ENCODE results near the gene CLEC2A.

DNA sequence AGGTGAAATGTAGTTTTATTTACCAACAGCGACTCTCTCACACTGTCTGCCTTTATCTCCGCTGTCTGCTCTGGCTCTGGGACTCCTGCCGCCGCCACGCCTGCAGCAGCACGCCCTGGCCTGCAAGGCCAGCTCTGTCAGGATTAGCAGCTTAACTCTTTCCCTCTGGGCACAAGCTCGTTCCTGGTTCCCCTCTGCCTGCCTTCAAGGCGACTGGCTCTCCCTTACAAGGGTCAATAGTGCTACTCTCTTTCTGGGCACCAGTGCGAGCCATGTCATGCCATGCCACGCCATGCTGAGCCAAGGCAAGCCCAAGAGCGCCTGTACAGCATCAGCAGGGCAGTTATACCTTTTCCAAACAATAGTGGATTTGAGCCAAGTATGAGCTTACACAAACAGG, 59.4 kb downstream of the CLEC2A start:
- TF ChIP-seq, protein P1, sequence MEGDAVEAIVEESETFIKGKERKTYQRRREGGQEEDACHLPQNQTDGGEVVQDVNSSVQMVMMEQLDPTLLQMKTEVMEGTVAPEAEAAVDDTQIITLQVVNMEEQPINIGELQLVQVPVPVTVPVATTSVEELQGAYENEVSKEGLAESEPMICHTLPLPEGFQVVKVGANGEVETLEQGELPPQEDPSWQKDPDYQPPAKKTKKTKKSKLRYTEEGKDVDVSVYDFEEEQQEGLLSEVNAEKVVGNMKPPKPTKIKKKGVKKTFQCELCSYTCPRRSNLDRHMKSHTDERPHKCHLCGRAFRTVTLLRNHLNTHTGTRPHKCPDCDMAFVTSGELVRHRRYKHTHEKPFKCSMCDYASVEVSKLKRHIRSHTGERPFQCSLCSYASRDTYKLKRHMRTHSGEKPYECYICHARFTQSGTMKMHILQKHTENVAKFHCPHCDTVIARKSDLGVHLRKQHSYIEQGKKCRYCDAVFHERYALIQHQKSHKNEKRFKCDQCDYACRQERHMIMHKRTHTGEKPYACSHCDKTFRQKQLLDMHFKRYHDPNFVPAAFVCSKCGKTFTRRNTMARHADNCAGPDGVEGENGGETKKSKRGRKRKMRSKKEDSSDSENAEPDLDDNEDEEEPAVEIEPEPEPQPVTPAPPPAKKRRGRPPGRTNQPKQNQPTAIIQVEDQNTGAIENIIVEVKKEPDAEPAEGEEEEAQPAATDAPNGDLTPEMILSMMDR (IDR thresholded peaks at IDR 0.05; ENCODE audit: insufficient read depth, low read length), result no peak
- no peak for TF ChIP-seq SPI1 (IDR thresholded peaks at IDR 0.05; ENCODE audit: borderline replicate concordance, low read depth)
- no peak for TF ChIP-seq POLR2AphosphoS5 (IDR thresholded peaks at IDR 0.05; ENCODE audit: low read depth)

All from HL-60 (cell line).